SK-N-SH treated with all-trans-retinoic acid at 6 μM for 48 hours (cell line): ENCODE data around the gene CBX8.

Source experiments
- ISL1 ChIP-seq: fragments of 250-450 bp; sonication (Bioruptor Pico); IDR thresholded peaks from 2 replicates; pipeline ENCODE4 v2.1.2; 2022; ENCODE audit warnings: mild to moderate bottlenecking, moderate library complexity
- PPARA ChIP-seq: fragments of 250-450 bp; sonication (Bioruptor Pico); IDR thresholded peaks from 2 replicates; pipeline ENCODE4 v1.5.0; 2020; ENCODE audit warnings: mild to moderate bottlenecking, borderline replicate concordance
- SNAI2 ChIP-seq: fragments of 250-450 bp; sonication (Bioruptor Pico); IDR thresholded peaks from 2 replicates; pipeline ENCODE4 v1.5.0; 2020; ENCODE audit warnings: mild to moderate bottlenecking, moderate library complexity

DNA sequence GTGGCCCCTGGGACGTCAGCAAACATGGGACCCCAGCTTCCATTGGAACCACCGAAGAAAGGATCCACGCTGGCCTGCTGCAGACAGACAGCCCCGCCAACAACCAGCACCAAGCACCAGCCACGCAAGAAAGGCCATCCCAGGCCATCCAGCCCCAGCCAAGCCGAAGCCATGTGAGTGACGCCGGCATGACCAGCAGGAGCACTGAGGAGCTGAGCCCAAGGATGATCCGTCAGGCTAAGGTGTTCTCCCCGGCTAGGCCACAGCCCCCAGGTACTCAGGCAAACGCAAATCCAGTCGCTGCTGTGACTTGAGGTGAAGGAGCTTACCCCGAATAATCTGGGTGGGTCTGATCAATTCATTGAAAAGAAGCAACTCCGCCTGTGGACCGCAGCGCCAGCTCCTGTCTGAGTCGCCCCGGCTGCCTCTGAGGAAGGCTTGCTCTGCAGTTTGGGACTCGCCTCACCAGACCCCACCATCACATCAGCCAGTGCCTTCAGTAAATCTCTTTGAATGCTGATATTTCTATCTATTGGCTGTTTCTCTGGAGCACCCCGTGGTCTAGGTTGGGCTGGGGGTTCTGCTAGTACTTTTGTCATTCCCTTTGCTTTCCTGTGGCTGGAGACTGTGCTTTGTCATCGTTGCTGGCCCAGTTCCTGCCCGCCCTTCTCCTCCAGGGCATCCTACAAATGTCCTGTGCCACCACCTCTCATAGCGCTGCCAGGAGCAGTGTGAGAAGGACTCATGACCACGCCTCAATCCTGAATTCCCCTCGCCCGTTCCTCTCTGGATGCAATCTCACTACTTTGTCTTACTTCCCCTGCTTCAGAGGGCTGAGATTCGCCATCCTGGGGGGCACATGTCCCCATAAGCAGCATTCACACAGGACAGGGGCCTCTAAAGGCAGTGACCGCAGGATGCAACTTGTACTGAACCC is 27.0 kb downstream of the CBX8 start:
- TF ChIP-seq PPARA (CRISPR knock-in tag) (no peak), ISL1 (no peak), SNAI2 (CRISPR knock-in tag) (no peak)
